Cerebellar nuclear complex (tissue), 1 donor: ENCODE measurements around the gene CKAP5.

Experiments
- DNase-seq, 2 experiments: peaks; one replicate each; lab custom pipeline; 2025; lab: John Stamatoyannopoulos, UW

CKAP5 gene

DNA sequence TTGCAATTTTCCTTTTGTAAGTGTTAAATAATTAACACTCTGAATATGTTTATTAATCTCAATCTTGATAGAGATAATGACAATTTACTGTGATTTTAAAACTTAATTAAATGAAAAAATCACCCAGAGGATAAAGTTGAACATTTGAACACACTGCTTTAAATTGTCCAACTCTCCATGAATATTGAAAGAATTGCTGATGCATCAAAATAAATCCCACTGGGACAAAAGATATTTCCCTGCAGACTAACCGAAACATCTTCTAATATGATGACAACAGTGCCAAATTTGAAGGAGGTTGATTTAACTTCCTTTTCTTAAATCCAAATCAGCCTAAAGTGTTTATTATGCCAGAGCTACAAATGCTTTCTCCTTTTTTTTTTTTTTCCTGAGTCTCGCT, 79.4 kb downstream of the CKAP5 start:
- DNase-seq = no peak

DNA sequence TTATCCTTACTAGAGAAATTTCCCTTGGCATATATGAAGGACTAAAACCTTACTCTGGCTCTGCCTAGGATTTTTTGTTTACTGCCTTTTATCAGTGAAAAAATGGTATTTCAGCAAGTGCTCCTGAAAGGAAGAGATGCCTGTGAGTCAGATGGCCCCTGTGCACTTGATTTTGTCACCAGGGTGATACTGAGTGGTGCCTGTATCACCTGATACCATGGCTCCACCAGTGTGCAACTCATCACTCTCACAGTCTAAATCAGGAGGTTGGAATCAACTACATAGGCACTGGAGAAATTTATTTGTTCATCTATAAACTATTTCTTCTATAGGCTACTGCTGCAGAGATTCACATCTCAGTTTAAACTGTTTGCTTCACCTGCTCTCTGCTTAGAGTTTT, 83.8 kb downstream of the CKAP5 start:
- DNase-seq = no peak

DNA sequence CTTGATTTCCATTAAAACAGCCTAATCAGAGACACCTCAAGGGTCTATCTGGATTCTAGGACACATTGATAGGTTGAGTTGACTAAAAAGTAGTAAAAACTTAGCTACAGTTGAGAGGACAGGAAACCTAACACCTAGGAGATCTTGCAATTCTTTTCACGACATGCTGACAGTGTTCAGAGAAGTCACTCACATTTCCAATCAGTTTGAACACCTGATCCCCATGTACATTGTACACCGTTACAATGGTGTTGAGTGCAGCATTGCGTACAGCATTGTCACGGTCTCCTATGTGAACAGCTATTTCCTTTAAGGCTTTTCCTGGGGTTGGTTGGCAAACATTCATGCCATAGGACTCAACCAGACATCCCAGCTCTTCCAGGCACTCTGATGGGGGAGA, 84.3 kb downstream of the CKAP5 start:
- no peak for DNase-seq

DNA sequence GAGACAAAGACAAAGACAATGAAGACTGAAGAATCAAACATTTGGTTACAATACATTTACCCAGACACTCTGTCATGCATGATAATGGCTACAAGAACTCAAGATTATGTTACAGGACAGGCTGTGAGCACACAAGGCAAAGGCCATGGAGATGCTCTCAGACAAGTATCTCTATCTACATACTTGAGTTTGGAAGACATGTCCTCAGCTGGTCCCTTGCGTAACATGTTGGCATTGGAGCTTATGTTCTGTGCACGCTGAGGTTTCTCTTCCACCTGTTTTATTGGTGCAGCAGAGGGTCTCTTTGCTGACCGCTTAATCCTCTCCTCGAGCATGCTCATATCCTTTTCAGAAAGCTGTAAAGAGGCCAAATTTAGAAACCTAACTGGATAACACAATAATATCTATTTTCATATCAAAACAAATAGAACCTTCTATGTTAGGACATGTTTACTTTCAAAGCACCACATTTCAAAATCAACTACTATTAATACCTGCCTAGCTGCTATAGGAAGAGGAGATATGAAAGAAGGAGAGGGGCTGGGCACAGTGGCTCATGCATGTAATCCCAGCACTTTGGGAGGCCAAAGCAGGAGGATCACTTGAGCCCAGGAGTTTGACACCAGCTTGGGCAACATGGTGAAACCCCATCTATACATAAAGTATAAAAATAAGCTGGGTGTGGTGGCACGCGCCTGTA, 85.5 kb downstream of the CKAP5 start:
- no peak for DNase-seq

DNA sequence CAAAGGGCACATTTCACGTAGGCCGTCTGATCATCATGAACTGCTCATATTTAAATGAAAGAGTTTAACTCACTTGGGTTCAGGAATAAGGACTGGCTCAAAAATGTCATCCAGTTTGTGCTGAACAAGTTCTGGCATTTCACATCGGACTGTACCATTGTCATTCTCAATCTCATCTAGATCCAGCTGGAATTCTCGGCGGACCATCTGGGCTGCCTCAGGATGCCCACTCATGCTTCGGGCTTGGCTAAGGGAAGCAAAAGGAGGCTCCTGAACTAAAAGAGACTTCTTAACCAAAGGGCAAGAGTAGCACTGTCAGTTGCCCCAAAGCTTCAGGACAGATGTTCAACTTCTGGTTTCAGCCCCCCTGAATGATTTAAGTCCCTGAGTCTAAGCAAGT, 86.9 kb downstream of the CKAP5 start:
- DNase-seq = no peak

DNA sequence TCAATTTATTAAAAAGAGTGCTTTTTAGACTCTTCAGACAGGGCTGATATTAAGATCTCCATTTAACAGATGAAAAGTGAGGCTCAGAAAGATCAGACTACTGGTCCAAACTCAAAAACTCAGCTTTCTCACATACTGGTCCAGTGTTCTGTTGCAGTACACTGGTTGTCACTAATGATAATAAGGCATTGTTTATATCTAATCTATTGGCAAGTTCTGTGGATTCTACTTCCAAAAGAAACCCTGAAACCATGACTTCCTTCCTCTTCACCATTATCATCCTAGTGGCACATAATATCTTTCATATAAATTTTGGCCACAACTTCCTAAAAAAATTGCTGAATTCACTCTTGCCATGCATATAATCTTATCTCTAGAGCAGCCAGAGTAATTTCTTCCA, 90.1 kb downstream of the CKAP5 start:
- no peak for DNase-seq

DNA sequence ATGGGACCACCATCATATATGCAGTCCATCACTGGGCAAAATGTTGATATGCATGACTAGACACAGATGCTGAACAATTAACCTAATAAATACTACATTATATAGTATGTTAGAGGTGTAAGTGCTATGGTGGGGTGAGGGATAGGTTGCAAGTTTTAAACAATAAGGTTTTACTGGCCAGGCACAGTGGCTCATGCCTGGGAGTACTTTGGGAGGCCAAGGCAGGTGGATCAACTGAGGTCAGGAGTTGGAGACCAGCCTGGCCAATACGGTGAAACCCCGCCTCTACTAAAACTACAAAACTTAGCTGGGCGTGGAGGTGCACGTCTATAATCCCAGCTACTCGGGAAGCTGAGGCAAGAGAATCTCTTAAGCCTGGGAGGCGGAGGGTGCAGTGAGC, 98.9 kb downstream of the CKAP5 start:
- no peak for DNase-seq

DNA sequence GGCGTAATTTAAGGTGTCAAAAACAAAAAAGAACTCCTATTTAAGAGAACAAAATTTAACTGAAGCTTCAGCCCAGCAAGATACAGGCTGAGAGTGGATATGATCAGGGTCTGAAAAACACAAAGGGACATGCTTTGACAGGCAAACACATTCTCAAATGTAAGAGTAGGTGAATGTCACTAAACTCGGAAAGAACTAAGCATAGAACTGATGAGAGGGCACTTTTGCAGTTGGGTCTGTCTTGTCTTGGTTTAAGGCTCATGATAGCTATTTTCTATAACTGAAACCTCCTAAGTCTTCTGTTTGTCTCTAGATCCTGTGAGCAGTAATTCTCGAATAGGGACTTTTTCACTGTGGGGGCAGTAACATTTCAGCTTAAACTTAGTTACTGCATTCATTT, 100.1 kb downstream of the CKAP5 start:
- no peak for DNase-seq

DNA sequence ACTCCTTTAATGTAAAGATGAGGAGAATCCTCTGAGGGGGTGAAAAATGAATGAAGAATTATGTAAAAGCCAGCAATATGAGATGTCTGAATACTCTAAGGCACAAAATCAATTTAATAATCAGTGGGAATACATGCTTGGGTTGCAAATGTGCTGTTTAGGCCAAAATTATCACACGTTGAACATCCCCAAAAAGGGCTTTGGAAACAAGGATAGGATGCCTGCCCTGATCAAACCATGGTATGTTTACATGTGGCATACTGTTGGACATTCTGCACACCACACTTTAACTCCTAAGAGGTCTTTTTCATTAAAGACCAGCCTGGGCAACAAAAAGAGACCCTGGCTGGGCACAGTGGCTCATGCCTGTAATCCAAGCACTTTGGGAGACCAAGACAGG, 100.8 kb downstream of the CKAP5 start:
- DNase-seq = no peak

DNA sequence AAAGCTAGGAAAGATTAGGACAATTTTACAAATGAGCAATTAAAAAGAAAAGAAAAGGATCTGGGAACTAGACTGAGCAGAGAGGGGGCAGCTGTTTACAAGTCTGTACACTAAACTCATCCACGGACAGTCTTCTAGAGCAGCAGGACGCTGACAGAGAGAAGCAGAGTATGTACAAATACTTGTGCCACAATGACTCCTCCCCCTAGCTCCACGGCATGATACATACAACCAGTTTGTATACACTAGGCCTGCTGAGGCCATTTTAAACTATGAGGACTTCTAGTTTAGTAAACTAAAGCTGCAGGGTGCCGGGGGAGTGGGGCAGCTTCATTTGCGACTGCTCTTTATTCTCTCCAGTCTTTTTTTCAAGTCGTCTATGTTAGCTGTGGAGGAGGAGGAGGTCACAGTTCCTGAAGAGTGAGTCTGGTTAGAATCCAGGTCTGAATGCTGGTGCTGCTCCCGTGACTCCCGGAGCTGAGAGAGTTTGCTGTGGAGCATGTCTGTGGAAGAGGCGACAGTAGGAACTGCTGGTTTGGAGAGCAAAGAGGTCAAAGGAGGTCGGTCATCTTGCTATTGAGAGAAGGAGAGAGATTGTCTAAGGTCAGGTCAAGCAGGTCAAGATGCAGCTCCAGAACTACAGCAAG, 102.3 kb downstream of the CKAP5 start:
- DNase-seq = no peak

DNA sequence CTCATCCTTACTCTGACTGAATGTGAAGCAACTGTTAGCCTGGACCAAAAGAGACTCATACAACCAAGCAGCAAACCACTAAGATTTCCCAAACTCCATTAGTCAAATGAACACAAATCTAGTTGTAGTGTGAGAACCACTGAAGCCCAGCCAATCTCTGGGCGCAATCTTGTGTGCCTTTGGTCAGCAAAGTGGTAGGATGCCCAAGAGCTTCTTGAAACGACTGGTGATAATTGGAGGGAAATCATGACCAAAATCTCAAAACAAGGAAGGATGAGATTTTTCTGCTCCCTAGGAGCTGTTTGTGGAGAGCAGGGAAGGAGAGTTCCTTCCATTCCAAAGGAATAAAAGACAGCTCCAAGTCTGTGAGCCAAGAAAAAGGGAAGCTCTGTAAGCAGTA, 103.0 kb downstream of the CKAP5 start:
- no peak for DNase-seq

DNA sequence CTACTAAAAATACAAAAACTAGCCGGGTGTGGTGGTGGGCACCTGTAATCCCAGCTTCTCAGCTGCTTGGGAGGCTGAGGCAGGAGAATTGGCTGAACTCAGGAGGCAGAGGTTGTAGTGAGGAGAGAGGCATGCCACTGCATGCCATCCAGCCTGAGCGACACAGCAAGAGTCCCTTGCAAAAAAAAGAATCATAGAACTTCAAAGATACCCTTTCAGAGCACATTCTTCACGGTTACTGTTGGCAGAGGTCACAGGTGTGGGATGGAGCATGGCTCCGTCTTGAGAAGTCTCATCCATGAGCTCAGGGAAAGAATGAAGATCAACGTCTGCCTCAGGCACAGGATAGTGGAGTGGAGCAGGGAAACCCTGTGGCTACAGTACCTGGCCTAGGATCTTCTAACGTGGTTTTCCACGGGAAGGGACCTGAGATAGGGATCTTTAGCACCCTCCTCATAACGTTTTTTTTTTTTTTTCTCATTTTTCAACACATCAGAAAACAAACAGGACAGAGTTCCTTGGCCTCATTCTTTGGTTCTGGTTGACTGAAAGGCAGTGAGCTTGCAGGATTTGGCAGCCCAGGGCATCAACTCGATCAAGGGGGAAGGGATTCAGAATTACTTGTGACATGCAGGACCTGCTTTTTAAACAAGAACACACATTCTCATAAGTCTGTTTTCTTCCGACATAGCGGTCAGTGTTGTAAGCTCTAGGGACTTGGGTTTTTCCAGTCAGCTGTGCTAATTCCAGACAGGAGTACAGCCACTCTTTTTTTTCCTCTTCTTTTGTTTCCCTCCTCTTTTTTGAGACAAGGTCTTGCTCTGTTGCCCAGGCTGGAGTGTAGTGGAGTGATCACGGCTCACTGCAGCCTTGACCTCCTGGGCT, 104.2 kb downstream of the CKAP5 start:
- DNase-seq = no peak

DNA sequence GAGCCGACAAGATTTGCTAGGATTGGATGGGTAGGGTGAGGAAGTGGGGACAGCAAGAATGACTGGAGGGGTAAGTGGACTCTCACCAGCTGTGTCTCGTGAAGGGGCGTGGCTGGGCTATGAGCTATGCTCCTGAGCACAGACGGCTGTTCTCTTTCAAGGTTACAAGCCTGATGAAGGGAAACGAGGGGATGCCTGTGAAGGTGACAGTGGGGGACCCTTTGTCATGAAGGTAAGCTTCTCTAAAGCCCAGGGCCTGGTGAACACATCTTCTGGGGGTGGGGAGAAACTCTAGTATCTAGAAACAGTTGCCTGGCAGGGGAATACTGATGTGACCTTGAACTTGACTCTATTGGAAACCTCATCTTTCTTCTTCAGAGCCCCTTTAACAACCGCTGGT, 107.2 kb downstream of the CKAP5 start:
- no peak for DNase-seq

DNA sequence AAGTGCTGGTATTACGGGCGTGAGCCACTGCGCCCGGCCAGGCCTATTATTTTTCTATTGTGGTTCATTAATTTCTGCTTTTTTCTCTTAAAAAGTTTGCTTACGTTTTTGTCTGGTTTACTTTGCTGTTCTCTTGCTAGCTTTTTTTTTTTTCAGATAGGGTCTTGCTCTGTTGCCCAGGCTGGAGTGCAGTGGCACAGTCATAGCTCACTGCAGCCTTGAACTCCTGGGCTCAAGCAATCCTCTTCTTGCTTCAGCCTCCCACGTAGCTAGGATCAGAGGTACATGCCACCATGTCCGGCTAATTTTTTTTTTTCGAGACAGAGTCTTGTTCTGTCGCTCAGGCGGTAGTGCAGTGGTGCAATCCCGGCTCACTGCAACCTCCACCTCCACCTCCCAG, 108.4 kb downstream of the CKAP5 start:
- no peak for DNase-seq

DNA sequence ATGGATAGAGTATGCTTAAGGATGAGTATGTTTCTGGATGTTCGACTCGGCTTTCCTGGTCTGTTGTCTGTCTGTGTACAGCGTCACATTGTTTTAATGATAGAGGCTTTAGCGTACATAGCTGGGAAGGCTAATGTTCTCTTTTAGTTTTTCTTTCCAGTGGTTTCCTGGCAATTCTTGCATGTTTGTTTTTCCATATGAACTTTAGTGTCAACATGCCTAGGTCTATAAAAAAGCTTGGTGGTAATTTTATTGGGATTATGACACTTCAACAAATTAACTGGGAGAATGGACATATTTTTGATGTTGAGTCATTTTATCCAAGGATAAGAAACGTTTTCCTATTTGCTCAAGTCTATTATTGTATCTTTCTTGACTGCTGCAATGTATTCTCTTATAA, 109.5 kb downstream of the CKAP5 start:
- no peak for DNase-seq

DNA sequence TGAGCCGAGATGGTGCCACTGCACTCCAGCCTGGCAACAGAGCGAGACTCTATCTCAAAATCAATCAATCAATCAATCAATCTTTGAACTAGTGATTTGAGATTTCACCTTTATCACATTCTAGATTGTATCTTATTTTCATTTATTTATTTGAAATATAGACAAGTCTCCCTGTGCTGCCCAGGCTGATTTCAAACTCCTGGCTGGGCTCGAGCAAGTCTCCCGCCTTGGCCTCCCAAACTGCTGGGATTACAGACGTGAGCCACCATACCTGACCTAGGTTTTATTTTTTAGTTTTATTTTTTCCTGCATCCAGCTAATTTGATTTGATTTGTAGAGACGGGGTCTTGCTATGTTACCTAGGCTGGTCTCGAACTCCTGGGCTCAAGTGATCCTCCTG, 109.9 kb downstream of the CKAP5 start:
- no peak for DNase-seq

DNA sequence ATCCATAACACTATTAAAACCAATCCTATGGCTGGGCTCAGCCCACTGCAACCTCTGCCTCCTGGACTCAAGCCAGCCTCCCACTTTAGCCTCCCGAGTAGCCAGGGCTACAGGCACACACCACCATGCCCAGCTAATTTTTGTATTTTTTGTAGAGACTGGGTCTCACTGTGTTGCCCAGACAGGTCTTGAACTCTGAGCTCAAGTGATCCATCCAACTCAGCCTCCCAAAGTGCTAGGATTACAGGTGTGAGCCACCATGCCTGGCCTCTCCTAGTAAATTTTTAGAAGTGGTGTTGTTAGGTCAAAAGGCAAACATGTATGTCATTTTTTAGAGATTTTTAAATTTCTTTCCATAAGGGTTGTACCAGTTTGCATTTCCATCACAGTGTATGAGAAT, 112.8 kb downstream of the CKAP5 start:
- no peak for DNase-seq

DNA sequence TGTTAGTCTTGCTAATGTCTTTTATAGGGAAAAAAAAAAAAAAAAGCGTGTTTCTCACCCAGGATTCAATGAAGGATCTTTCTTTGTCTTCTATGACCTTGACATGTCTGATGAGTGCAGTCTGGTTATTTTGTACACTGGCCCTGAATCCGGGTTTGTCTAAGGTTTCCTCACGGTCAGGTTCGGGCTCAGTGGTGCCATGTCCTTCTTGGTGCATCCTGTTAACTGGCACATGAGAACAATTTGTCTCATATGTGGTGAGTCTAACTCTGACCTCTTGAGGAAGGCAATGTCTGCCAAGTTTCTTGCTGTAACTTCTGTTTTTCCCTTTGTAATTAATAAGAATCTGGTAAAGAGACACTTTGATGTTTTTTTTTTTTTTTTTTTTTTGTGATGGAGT, 114.5 kb downstream of the CKAP5 start:
- DNase-seq = no peak

DNA sequence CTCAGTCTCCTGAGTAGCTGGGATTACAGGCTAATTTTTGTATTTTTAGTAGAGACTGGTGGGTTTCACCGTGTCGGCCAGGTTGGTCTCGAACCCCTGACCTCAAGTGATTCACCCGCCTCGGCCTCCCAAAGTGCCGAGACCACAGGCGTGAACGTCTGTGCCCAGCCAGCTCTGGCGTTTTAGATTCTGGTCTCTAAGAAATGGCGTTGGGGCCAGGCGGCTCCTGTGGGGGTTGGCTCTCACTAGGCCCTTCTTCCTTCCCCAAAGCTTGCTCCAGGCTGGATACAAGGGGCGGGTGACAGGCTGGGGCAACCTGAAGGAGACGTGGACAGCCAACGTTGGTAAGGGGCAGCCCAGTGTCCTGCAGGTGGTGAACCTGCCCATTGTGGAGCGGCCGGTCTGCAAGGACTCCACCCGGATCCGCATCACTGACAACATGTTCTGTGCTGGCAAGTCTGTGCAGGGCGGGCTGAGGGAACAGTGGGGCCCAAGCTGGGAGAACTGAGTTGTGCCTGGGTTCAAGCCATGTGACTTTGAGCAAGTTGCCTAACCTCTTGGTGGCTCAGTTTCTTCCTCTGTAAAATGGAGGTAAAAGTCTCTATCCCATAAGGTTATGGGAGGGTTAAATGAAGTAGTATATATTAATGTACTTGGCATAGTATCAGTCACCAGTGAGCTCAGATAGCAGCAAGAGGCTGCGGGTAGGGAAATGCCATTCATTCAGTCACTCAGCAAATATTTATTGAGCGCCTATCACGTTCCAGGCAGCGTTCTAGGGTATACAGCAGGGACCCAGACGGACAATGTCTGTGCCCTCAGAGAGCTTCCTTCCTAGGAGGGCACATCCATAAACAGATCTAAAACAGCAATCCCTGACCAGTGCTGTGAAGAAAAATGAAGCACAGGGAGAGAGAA, 116.7 kb downstream of the CKAP5 start:
- DNase-seq = no peak

DNA sequence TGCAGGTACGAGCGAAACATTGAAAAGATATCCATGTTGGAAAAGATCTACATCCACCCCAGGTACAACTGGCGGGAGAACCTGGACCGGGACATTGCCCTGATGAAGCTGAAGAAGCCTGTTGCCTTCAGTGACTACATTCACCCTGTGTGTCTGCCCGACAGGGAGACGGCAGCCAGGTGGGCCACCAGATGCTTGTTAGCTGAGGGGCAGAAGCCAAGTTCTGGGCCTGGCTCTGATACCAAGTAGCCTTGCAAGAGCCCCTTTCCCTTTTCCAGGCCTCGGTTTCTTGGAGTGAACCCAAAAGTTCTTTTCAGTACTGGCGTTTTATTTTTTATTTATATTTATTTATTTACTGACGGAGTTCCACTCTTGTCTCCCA, 117.4 kb downstream of the CKAP5 start:
- DNase-seq = no peak

DNA sequence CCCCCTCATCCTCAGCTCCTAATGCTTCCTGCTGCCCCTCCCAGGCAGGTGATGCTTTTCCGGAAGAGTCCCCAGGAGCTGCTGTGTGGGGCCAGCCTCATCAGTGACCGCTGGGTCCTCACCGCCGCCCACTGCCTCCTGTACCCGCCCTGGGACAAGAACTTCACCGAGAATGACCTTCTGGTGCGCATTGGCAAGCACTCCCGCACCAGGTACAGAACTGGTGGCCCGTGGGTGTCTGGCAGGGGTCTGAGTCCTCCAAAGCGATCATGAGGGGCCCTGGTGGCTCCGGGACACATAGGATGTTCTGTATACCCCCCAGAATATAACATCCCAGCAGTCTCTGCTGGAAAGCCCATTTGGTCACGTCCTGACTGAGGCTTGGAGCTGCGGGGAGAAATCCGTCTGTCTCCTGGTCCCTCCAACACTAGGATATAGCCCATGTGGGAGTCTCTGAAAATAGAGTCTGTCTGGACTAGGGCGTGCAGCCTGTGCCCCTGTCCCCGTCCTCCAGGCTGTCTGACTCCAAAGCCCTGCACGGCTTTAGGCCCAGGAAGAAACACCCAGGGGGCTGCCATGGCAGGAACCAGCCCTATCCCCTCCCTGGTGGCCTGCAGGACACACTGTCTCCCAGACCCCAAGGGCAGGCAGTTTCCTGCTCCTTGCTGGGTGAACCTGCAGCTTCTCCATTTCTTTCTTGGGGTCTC, 118.0 kb downstream of the CKAP5 start:
- DNase-seq = no peak
